SK-N-SH (cell line): ENCODE data around the gene ATN1. TPM values are rescaled to one million over a fixed set of nuclear protein-coding genes. Genes with fewer than 3 reads are reported as not detected.

Experiments
- CTCF ChIA-PET: fragments of 300-600, 350-600 bp; formaldehyde crosslinking; extraction: SDS; loops from one replicate; lab custom pipeline; 2021; lab: Yijun Ruan, JAX
- POLR2A ChIA-PET: fragments of 350-600 bp; sonication (Branson Sonifier 250); formaldehyde crosslinking; extraction: SDS; loops from one replicate; lab custom pipeline; 2020; ENCODE audit warnings: antibody characterized with exemption, inconsistent platforms; lab: Yijun Ruan, JAX
- DNase-seq: peaks from one replicate; pipeline ENCODE4 v3.0.0; 2012
- H2AFZ ChIP-seq: fragments of 200-600 bp; sonication (generic); 2 replicates; pipeline ENCODE4 v1.8.1; 2016; ENCODE audit warnings: antibody characterized with exemption, mild to moderate bottlenecking, low read depth
- H3F3A ChIP-seq: fragments of 200-600 bp; sonication (generic); replicated peaks from 2 replicates; pipeline ENCODE3; 2016; ENCODE audit warnings: antibody characterized with exemption, mild to moderate bottlenecking; ENCODE audit not compliant: insufficient read depth
- H3K27ac ChIP-seq, 2 experiments: fragments of 200-500 bp in 1 of 2; fragments of 200-600 bp in 1 of 2; sonication (Bioruptor generic) in 1 of 2; sonication (generic), shearing (Covaris generic) in 1 of 2; 2 replicates each; pipeline versions ENCODE4 v1.5.1 to v1.6.1; 2014 to 2016; ENCODE audit warnings: low read depth in 2 of 2, inconsistent platforms in 1 of 2, low read length in 1 of 2, mild to moderate bottlenecking in 1 of 2, mixed read lengths in 1 of 2
- H3K27me3 ChIP-seq: fragments of 200-600 bp; sonication (generic), shearing (Covaris generic); 2 replicates; pipeline ENCODE4 v1.6.1; 2016; ENCODE audit warnings: mixed run types; ENCODE audit not compliant: insufficient read depth
- H3K36me3 ChIP-seq, 2 experiments: fragments of 200-500 bp in 1 of 2; fragments of 200-600 bp in 1 of 2; sonication (Bioruptor generic) in 1 of 2; sonication (generic) in 1 of 2; replicated peaks in 1 of 2; 2 replicates each; pipeline versions ENCODE3 to v1.5.1; 2014 to 2016; ENCODE audit warnings: low read length in 1 of 2, mild to moderate bottlenecking in 1 of 2; ENCODE audit not compliant: insufficient read depth in 2 of 2, control insufficient read depth in 1 of 2
- H3K4me1 ChIP-seq, 2 experiments: fragments of 200-500 bp in 1 of 2; fragments of 200-600 bp in 1 of 2; sonication (Bioruptor generic) in 1 of 2; sonication (generic), shearing (Covaris generic) in 1 of 2; 2 replicates each; pipeline versions ENCODE4 v1.5.1 to v1.6.1; 2014 to 2016; ENCODE audit warnings: low read depth in 1 of 2, low read length in 1 of 2, mixed run types in 1 of 2; ENCODE audit not compliant: insufficient read depth in 2 of 2, control insufficient read depth in 1 of 2
- H3K4me2 ChIP-seq: fragments of 200-600 bp; sonication (generic), shearing (Covaris generic); 2 replicates; pipeline ENCODE4 v1.6.1; 2017; ENCODE audit warnings: mixed run types
- H3K4me3 ChIP-seq, 2 experiments: fragments of 200-500 bp in 1 of 2; fragments of 200-600 bp in 1 of 2; sonication (Bioruptor generic) in 1 of 2; sonication (generic), shearing (Covaris generic) in 1 of 2; 2 replicates each; pipeline versions ENCODE4 v1.5.1 to v1.8.1; 2014 to 2016; ENCODE audit warnings: low read depth in 2 of 2, inconsistent platforms in 1 of 2, low read length in 1 of 2, mild to moderate bottlenecking in 1 of 2, mixed read lengths in 1 of 2, moderate library complexity in 1 of 2
- H3K79me2 ChIP-seq: fragments of 200-600 bp; sonication (generic); 2 replicates; pipeline ENCODE4 v1.8.1; 2017; ENCODE audit warnings: mild to moderate bottlenecking; ENCODE audit not compliant: insufficient read depth
- H3K9ac ChIP-seq: fragments of 200-600 bp; sonication (generic); 2 replicates; pipeline ENCODE4 v1.6.1; 2017; ENCODE audit warnings: mixed run types
- H3K9me2 ChIP-seq: fragments of 200-600 bp; sonication (generic); 2 replicates; pipeline ENCODE4 v1.6.1; 2017; ENCODE audit warnings: mixed run types
- H3K9me3 ChIP-seq: fragments of 200-600 bp; sonication (generic); 2 replicates; pipeline ENCODE4 v1.6.1; 2017; ENCODE audit warnings: mixed run types, mild to moderate bottlenecking, moderate library complexity
- H4K20me1 ChIP-seq: fragments of 200-600 bp; sonication (generic); 2 replicates; pipeline ENCODE4 v1.6.1; 2017; ENCODE audit warnings: mild to moderate bottlenecking, mixed run types; ENCODE audit not compliant: insufficient read depth
- CHD2 ChIP-seq: fragments of 150-350 bp; IDR thresholded peaks from 2 replicates; pipeline ENCODE4 v1.6.1; 2018; ENCODE audit warnings: low read length; ENCODE audit not compliant: partially characterized antibody
- ELF1 ChIP-seq: IDR thresholded peaks from 2 replicates; pipeline ENCODE4 v1.4.0; 2012
- EZH2phosphoT487 ChIP-seq: fragments of 200-600 bp; sonication (generic); IDR thresholded peaks from 2 replicates; pipeline ENCODE4 v1.6.1; 2017; ENCODE audit warnings: low read depth, mixed run types, mild to moderate bottlenecking, antibody characterized with exemption, moderate library complexity, borderline replicate concordance
- FOSL2 ChIP-seq: IDR thresholded peaks from 2 replicates; pipeline ENCODE4 v1.4.0; 2012; ENCODE audit warnings: low read depth, mild to moderate bottlenecking, moderate library complexity, borderline replicate concordance
- FOXJ3 ChIP-seq: sonication (generic); formaldehyde crosslinking; IDR thresholded peaks from 2 replicates; pipeline ENCODE4 v1.5.1; 2020; ENCODE audit warnings: mild to moderate bottlenecking, missing genetic modification reagents
- FOXM1 ChIP-seq: IDR thresholded peaks from 2 replicates; pipeline ENCODE4 v1.4.0; 2012; ENCODE audit warnings: low read depth, mild to moderate bottlenecking
- GABPA ChIP-seq: IDR thresholded peaks from 2 replicates; pipeline ENCODE4 v1.4.0; 2012; ENCODE audit warnings: low read depth, mild to moderate bottlenecking
- GATA2 ChIP-seq: sonication (generic); formaldehyde crosslinking; IDR thresholded peaks from 2 replicates; pipeline ENCODE4 v1.5.0; 2020; ENCODE audit warnings: mild to moderate bottlenecking, missing genetic modification reagents
- RCOR1 ChIP-seq: fragments of 150-350 bp; IDR thresholded peaks from 2 replicates; pipeline ENCODE4 v1.6.1; 2017; ENCODE audit warnings: antibody characterized with exemption, low read length
- RFX5 ChIP-seq: IDR thresholded peaks from 2 replicates; pipeline ENCODE4 v1.6.1; 2012; ENCODE audit warnings: mild to moderate bottlenecking, improper control_type of control experiment, low read length
- SIN3A ChIP-seq: IDR thresholded peaks from 2 replicates; pipeline ENCODE4 v1.6.1; 2012; ENCODE audit warnings: low read depth, mild to moderate bottlenecking, low read length, moderate library complexity, borderline replicate concordance
- TAF1 ChIP-seq: IDR thresholded peaks from 2 replicates; pipeline ENCODE4 v1.6.1; 2012; ENCODE audit warnings: low read depth, mild to moderate bottlenecking, low read length, moderate library complexity, borderline replicate concordance
- TEAD4 ChIP-seq: IDR thresholded peaks from 2 replicates; pipeline ENCODE4 v1.4.0; 2012; ENCODE audit warnings: mild to moderate bottlenecking, borderline replicate concordance; ENCODE audit not compliant: insufficient read depth
- WGBS: methylation state at CpG from one replicate; pipeline ENCODE4 v1.1.6; 2017; ENCODE audit warnings: low lambda C conversion rate; 5-methylcytosine and 5-hydroxymethylcytosine counted together
- polyA plus RNA-seq, 3 experiments: library from polyadenylated mRNA; depleted of rRNA; stranded (reverse); fragments of >200 nt; gene quantifications; 2 replicates each; pipeline ENCODE4 v1.2.3, GENCODE V29; 2012
- TF ChIP-seq, protein P1 (sequence below): fragments of 150-350 bp; IDR thresholded peaks from 2 replicates; pipeline ENCODE4 v1.6.1; 2017; ENCODE audit warnings: antibody characterized with exemption, low read length, low read depth, borderline replicate concordance
- TF ChIP-seq, protein P2 (sequence below): IDR thresholded peaks from 2 replicates; pipeline ENCODE4 v1.4.0; 2012; ENCODE audit warnings: low read depth, borderline replicate concordance

The ATN1 gene
- polyA plus RNA-seq, 1 of the 3 experiments (the other 2 are of a cell fraction) = 29.3 TPM

DNA sequence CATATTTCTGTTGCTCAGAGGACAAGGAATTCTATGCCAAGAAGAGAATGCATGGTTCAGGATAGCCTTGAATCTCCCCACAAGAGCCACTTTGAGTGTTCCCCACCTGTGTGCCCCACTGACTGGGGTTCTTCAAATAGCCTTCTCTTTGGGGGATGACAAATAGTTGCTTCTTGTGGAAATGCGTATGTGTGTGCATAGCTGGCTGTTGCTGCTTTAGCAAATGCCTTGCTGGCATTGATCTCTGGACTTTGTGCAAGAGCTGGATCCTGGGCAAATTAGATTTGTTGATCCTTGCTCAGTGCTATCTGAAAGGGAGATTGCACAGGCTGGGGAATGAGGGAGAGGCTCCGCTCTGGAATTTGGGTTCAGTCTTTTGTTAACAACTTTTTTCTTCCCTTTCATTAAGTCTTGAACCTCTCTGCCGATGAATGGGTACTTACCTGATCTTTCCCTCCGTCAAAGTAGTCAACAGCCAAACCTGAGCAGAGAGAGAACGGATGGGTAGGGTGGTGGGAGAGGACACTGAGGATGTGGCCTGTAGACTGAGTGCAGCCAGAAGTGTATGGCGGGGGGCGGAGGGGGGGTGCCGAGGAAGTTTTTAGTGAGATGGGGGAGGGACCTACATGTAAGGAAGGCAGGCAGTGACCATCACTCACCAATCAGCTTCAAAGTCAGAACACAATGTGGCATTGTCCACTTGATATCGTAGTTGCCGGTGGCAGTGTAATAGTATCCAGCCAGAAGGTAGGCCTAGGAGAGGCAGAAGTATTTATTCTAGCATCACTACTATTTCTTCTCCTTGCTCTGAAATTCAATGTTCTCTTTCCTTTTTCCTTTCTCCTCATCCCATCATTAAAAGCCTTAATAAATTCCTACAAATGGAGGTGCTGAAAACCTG is 53.6 kb downstream of the ATN1 start:
- POLR2A ChIA-PET = no interaction called here
- no peak for DNase-seq
- TF ChIP-seq, protein P1, sequence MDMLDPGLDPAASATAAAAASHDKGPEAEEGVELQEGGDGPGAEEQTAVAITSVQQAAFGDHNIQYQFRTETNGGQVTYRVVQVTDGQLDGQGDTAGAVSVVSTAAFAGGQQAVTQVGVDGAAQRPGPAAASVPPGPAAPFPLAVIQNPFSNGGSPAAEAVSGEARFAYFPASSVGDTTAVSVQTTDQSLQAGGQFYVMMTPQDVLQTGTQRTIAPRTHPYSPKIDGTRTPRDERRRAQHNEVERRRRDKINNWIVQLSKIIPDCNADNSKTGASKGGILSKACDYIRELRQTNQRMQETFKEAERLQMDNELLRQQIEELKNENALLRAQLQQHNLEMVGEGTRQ = no peak
- TF ChIP-seq FOXM1 (no peak), GABPA (no peak), RFX5 (no peak), FOXJ3 (CRISPR knock-in tag) (no peak), SIN3A (no peak), RCOR1 (no peak), ELF1 (no peak)
- TF ChIP-seq, protein P2, sequence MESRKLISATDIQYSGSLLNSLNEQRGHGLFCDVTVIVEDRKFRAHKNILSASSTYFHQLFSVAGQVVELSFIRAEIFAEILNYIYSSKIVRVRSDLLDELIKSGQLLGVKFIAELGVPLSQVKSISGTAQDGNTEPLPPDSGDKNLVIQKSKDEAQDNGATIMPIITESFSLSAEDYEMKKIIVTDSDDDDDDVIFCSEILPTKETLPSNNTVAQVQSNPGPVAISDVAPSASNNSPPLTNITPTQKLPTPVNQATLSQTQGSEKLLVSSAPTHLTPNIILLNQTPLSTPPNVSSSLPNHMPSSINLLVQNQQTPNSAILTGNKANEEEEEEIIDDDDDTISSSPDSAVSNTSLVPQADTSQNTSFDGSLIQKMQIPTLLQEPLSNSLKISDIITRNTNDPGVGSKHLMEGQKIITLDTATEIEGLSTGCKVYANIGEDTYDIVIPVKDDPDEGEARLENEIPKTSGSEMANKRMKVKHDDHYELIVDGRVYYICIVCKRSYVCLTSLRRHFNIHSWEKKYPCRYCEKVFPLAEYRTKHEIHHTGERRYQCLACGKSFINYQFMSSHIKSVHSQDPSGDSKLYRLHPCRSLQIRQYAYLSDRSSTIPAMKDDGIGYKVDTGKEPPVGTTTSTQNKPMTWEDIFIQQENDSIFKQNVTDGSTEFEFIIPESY = no peak

DNA sequence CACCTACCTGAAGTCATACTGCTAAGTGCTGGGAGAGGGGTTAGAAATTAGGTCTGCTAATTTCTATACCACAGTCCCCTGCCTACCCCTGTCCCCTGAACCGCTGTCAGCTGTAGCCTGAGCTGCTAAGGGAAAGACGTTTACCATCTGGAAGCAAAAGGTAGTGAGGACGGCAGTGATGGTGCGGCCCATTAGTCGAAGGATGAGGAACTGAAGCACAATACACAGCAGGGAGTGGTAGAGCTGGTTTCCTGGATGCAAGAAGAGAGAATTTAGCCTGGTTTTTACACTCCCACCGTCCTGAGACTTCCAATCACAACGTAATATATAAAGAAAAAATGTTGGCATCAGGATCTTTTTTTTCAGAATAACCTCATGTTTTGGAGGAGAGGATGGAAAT is 54.8 kb downstream of the ATN1 start:
- 89% methylated on average over 7 of the region's 7 CpGs for WGBS
- Histone ChIP-seq H3K27ac (no peak overlapping the region), H3K4me2 (no peak overlapping the region), H3K4me3 (no peak overlapping the region), H3K4me1 (no peaks in the 10 kb centered on the region), H3K9me2 (no peaks in the 10 kb centered on the region), H3K36me3 (peaks cover 28 to 46% of the 10 kb centered on the region in 2 experiments), H3K79me2 (no peaks in the 10 kb centered on the region), H3K9me3 (no peaks in the 10 kb centered on the region), H3K27me3 (no peaks in the 10 kb centered on the region), H3K9ac (no peak overlapping the region), H2AFZ (no peak overlapping the region), H3F3A (no peaks in the 10 kb centered on the region), H4K20me1 (no peaks in the 10 kb centered on the region)
- DNase-seq = no peak
- ChIA-PET CTCF (no interaction called here), POLR2A (no interaction called here)
- TF ChIP-seq FOXJ3 (CRISPR knock-in tag) = no peak
- no peak for TF ChIP-seq TAF1
- no peak for TF ChIP-seq CHD2
- TF ChIP-seq ELF1 = no peak
- no peak for TF ChIP-seq FOSL2
- TF ChIP-seq GATA2 (CRISPR knock-in tag) = no peak
- no peak for TF ChIP-seq RCOR1
- TF ChIP-seq RFX5 = no peak
- no peak for TF ChIP-seq EZH2phosphoT487
- TF ChIP-seq, protein P1 = no peak
- no peak for TF ChIP-seq FOXM1
- TF ChIP-seq TEAD4 = no peak
- TF ChIP-seq, protein P2 = no peak

More for the DNA sequence above, 53.6 kb downstream of the ATN1 start:
- Histone ChIP-seq H3K4me1 (no peaks in the 10 kb centered on the region), H3K36me3 (peaks cover 38 to 54% of the 10 kb centered on the region in 2 experiments), H3K4me2 (no peak overlapping the region), H3K79me2 (no peaks in the 10 kb centered on the region), H3K9me3 (no peaks in the 10 kb centered on the region), H3K9ac (no peak overlapping the region), H3K4me3 (no peak overlapping the region), H4K20me1 (no peaks in the 10 kb centered on the region), H2AFZ (no peak overlapping the region), H3K27ac (no peak overlapping the region), H3K27me3 (no peaks in the 10 kb centered on the region), H3F3A (no peaks in the 10 kb centered on the region), H3K9me2 (no peaks in the 10 kb centered on the region)
- 97% methylated on average over 10 of the region's 10 CpGs for WGBS
- CTCF ChIA-PET = no interaction called here
